HG03571 (cell line): ENCODE results near the gene ADAMTS16.

Source experiments
- ATAC-seq: cut with Tn5 transposase; IDR thresholded peaks from one replicate; pipeline ENCODE4 v1.9.1; 2021; ENCODE audit not compliant: unreplicated experiment

Gene ADAMTS16

GRCh38 chr5:5369051-5369605, 229.0 kb downstream of the ADAMTS16 start:
- no peak for ATAC-seq
